HG03025 (cell line): ENCODE data around the gene WNK2.

Experiments used
- ATAC-seq: cut with Tn5 transposase; IDR thresholded peaks from one replicate; pipeline ENCODE4 v1.9.1; 2021; ENCODE audit warnings: mild to moderate bottlenecking, moderate library complexity; ENCODE audit not compliant: unreplicated experiment, low FRiP score

WNK2 gene

DNA sequence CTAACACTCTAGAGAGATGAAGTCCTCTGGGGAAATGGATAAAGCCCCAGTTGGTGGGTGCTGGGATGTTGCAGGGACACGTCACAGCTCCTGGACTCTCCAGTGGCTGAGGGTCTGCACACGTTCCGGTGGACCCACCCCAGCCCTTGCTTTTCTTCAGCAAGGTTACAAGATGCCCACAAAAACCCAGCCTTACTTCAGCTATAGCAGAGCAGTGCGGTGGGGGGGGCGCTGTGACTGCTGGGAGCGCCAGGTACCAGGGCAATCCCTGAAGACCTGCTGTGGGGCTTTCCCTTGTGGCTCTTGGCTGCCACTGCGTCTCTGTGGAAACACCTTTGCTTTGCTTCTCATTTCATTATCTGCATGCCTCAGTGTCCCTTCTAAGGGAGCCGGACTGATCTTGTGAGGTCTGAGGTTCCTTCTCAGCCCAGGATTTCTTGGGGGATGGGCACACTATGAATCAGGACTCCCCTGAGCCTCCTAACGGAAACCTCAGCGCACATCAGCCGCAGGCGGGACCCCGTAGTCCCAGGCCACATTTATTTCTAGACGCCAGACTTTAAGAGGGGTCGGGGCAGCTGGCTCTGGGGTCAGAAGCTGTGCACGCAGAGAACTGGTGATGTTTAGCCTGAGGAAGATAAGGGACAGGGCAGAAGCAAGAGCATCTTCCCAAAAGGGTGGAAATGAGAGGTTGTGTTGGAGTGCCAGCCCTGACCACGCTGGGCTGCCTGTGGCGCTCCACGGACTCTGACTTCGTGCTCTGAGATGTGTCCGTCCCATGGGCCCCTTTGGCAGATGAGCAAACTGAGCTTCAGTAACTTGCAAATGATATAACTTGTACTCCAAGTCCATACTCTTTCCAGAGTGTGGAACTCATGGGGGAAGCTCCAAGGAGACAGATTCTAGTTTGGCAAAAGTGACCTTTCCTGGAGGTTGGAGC is 106.8 kb downstream of the WNK2 start:
- ATAC-seq: no peak

DNA sequence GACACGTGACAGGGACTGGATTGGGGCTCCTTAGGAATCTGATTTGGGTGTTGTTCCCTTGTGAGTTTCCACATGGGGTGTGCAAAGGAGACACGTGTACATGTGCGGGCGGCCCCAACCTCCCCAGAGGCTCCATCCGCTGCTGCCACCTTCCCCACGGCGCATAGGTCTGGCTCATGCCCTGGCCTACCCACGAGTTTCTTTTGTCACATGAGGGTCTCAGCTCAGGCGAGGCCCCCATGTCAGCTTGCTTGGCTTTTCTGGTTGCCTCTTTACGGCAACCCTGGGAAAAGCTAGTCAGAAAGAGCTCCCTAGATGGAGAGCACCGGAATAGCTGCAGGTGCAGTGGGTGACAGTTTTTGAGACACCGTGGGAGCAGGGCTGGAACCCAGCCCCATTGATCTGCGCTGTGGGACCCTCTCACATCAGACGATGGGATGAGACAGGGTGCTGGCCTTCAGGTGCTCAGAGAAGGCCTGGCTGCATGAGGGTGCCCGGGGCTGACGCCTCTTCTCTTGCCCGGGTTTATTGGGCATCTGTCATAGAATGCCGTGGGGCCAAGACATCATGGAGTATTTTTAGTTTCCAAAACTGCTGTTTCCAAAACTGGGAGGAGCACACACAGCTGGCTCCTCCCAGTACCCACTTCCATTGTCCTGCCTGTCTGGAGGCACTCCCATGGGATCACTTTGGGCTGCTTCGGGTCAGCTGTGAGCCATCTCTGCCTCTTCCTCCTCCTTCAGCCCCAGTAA is 107.8 kb downstream of the WNK2 start:
- no peak for ATAC-seq

DNA sequence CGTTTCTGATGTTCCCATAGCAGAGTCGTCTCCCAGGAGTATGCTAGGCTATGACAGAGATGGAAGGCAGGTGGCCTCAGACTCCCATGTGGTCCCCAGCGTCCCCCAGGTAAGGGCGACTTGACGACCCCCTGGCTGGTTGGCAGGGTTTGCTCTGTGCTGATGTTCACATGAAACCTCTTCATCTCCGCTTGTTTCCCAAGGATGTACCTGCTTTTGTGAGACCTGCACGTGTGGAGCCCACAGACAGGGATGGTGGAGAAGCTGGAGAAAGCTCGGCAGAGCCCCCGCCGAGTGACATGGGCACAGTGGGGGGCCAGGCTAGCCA is 108.3 kb downstream of the WNK2 start:
- ATAC-seq: no peak

DNA sequence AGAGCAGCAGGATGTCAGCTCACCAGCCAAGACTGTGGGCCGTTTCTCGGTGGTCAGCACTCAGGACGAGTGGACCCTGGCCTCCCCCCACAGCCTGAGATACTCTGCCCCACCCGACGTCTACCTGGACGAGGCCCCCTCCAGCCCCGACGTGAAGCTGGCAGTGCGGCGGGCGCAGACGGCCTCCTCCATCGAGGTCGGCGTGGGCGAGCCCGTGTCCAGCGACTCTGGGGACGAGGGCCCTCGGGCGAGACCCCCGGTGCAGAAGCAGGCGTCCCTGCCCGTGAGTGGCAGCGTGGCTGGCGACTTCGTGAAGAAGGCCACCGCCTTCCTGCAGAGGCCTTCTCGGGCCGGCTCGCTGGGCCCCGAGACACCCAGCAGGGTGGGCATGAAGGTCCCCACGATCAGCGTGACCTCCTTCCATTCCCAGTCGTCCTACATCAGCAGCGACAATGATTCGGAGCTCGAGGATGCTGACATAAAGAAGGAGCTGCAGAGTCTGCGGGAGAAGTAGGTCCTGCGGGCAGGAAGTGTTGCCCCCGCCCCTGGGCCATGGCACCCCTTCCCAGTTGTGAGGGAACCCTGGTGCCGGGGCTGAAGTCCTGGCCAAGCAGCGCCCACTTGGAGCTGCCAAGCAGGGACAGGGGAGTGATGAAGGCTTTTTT is 108.9 kb downstream of the WNK2 start:
- ATAC-seq: no peak

DNA sequence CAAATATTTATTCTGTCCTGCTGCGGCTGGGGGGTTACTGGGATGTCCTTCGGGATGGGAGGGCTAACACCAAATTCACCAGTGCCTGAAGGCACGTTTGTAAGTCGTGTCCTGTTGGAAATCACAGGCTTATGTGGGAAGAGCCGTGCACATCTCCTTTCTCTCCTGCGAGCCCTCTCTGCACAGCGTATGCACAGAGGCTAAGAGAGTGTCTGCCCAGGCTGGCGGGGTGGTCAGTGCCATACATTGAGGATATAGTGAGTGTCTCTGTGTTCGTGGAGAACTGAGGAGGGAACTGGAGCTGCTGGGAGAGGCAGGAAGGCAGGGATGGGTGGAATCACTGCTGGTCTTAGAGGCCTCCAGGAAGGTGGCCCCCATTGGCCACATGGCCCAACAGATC is 110.1 kb downstream of the WNK2 start:
- ATAC-seq: no peak

DNA sequence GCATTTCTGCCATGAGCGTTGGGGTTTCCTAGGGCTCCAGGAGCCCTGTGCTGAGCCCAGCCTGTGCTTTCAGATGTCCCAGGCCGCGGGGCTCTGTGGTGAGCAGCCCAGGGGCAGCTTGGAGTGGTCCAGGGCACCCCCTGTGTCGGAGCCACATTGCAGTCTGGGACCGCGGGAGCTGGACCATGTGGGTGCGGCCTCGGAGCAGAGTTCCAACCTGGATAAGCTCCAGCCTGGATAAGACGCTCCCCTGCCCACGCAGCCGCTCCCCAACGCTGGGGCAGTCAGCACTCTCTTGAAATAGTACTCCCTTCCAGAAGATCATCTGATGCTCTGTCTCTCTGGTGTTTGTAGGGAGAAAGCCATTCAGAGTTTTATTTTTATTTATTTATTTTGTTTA is 111.1 kb downstream of the WNK2 start:
- ATAC-seq: no peak

DNA sequence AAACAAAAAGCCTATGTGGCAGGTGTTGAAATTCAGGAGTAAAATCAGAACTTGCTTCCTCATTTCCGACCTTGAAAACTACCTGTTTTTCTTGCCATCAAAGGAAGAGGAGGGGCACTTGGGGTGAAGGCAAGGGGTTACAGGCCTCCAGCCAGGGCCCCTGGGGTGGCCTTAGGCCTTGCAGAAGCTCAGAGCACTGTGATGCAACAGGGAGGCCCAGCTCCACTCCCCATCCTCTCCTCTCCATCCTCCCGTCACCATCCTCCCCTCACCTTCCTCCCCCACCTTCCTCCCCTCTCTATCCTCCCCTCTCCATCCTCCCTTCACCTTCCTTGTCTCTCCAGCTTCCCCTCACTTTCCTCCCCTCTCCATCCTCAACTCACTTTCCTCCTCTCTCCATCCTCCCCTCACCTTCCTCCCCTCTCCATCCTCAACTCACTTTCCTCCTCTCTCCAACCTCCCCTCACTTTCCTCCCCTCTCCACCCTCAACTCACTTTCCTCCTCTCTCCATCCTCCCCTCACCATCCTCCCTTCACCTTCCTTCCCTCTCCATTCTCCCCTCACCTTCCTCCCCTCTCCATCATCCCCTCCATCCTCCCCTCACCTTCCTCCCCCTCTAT is 111.6 kb downstream of the WNK2 start:
- ATAC-seq: no peak

DNA sequence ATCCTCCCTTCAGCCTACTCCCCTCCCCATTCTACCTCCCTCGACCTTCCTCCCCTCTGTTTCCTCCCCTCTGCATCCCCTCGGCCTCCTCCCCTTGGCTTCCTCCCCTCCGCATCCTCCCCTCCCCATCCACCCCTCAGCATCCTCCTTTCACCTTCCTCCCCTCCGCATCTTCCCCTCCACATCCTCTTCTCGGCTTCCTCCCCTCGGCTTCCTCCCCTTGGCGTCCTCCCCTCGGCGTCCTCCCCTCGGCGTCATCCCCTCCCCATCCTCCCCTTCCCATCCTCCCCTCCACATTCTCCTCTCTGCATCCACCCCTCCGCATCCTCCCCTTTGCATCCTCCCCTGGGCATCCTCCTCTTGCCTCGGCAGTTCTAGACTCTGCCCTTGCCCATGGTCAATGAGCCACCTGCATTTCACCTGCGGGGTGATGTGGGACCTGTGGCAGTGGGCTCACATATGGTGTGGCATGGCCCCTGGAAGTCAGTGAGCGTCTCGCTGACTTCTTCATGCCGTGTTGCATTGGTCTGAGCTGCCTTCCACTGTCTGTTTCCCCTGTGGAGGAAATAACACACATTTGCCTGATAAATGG is 113.0 kb downstream of the WNK2 start:
- ATAC-seq: no peak

DNA sequence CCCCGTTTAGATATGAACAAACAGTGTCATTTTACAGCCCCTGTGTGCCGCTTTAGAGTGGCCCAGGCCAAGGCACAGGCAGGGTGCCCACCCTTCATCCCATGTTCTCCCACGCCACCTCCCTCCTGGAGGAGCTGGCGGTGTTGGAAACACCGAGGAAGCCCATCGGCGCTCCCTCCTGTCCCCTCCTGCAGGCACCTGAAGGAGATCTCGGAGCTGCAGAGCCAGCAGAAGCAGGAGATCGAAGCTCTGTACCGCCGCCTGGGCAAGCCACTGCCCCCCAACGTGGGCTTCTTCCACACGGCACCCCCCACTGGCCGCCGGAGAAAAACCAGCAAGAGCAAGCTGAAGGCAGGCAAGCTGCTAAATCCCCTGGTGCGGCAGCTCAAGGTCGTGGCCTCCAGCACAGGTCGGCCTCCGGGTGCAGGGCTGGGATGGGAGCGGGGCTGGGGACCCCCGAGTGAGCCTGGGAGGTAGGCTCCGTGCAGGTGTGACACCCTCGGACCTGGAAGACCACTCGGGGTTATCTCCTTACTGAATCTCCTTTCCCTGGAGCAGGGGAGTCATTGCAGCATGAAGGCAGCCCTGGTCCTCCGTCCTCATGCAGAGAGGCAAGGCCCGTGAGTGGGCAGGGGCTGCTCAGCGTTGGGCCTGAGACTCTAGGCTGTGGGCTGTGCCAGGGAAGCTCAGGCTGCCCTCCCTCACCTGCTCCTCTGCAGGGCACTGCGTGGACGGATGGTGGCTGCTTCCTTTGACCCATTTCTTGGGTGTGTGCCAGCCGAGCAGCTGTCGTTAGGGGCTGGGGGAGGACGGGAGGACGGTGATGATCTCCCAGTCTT is 113.9 kb downstream of the WNK2 start:
- no peak for ATAC-seq

DNA sequence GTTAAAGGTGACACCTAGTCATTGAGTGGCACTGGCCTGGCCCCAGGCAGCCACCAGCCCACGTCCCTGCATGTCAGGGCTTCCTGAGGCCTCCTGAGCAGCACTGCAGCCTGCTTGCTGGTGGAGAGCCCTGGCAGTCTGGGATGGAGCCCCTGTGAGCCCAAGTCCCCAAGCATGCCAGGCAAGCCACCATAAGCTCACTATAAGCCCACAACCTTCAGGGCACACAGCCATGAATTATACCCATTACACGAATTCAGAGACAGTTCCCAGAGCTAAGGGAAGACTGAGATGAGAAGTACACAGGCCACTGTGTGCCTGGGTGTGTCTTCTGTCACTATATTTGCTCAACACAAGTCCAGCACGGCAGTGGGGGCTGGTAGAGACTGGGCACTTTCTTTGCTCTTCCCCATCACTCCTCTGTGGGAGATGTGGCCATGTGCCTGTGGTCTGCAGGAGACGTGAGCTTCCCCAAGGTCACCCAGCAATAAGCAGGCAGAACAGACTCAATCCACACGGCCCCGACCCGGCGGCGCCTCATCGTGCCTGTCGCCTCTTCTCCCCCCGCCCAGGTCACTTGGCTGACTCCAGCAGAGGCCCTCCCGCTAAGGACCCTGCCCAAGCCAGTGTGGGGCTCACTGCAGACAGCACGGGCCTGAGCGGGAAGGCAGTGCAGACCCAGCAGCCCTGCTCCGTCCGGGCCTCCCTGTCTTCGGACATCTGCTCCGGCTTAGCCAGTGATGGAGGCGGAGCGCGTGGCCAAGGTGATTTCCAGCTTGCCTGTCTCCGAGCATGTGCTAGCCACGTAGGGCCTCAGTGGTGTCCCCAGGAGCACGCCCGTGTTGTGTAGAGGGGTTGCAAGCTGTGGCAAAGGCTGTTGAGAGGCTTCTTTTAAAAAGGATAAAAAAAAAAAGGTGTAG is 114.8 kb downstream of the WNK2 start:
- no peak for ATAC-seq

DNA sequence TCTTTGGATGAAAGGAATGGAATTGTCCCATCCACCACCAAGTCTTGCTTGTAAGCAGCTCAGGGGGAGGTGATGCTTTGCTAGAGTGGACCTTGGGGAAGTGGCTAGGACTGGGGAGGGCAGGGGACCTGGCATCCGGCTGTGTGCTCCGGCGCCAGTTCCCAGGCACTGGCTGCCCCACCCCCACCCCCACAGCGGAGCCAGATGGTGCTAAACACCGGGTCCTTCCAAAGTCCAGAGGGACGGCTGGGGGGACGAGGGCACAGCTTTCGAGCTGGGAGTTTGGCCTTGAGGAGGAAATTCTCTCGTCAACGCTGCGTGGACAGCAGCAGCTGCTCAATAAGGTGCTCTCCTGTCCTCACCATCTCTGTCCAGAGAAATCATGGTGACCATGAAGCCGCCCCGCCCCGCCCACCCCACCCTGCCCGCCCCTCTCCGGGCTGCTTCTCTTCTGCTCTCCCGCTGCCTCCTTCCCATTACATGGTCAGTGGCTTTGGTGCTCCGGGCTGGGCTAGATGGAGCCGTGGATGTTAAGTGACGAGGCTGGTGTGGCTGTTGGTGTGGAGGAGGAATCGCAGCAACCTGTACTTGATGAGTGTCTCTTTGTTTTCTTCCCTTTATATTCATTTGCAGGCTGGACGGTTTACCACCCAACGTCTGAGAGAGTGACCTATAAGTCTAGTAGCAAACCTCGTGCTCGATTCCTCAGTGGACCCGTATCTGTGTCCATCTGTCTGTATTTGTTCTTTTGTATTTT is 115.7 kb downstream of the WNK2 start:
- ATAC-seq: no peak

DNA sequence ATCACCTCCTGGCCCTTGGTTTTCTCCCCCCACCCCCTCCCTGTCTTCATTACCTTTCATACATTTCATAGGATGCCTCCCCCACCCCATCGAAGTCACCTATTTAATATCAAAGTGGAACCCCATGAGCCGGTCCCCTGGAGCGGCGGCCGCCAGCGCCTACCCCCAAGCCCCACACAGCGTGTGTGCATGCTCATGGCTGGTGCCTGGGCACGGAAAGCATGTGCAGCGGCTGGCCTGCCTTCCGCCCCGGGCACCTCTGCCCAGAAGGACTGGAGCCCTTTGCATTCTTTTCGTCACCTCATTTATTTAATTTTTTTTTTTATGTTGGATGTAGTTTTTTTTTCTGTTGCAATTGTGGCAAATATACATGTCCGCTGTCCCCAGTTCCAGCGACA is 116.2 kb downstream of the WNK2 start:
- ATAC-seq: no peak

DNA sequence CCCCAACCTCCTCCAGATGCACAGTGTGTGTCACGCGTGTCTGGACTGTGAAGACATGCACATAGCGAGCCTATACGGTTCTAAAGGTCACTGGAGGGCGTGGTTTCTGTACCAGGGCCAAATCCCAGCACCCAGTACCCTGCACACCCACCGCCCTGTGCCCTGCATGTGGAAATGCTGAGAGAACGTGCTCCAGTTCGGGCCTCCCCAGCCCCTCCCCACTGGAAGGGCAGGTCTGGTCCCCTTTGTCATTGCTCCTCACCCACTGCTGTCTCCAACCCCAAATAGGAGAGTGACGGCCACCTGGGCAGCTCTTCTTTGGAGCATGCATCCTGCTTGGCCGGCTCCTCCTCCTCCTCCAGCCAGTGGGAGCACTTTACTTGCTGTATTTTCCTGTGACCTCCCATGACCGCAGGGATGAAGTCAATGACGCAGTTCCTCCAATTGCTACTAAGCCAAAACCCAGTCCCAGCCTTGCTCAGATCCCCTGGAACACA is 116.7 kb downstream of the WNK2 start:
- ATAC-seq: no peak

DNA sequence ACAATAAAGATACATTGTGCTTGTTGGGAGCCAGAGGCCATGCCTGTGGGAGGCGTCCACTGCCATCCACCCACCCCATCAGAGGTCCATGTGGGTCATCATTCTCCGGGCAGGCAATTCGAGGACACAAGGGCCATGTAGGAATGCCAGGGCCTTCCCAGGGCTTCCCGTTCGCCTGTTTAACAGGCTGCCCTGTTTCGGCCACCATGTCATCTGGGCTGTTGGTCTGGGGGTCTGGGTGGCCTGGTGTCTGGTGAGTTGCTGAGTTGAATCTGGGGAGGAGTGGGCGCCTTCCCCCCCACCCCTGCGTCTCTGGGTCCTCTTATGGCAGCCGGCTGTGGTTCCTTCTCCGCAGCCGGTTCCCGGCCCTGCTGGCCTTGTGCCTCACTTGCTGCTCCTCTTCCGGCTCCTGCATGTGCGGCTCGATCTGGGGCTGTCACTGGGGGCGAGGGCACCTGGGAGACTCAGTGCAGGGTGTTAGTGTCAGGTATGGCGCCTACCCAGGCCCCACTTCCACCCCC is 117.4 kb downstream of the WNK2 start:
- ATAC-seq: no peak

DNA sequence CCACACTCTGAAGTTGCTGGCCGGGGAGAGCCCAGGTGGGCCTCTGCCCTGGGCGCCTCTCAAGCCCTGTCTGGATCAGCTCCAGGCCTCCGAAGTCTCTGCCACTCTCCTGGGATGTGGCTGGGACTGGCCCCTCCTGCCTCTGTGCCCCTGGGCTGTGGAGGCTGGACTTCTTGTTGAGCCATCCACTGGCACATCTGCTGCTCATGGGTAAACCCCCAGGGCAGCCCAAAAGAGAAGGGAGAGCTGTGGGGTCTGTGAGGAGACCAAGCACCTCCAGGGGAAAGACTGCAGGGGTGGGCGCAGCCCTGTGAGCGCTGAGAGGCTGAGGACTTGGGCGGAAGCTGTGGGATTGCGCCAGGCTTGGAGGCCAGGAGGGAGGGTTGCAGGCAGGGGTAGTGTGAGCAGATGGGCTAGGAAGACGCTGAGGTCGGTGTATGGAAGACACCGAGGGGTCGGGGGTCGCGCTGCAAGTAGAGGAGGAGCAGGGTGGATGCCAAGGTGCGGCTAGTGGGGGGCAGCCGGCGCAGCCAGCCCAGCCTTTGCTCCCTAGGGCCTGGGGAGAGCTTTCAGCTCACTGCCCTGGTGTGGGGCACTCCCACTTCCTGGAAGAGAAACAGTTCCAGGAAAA is 118.1 kb downstream of the WNK2 start:
- ATAC-seq: no peak

DNA sequence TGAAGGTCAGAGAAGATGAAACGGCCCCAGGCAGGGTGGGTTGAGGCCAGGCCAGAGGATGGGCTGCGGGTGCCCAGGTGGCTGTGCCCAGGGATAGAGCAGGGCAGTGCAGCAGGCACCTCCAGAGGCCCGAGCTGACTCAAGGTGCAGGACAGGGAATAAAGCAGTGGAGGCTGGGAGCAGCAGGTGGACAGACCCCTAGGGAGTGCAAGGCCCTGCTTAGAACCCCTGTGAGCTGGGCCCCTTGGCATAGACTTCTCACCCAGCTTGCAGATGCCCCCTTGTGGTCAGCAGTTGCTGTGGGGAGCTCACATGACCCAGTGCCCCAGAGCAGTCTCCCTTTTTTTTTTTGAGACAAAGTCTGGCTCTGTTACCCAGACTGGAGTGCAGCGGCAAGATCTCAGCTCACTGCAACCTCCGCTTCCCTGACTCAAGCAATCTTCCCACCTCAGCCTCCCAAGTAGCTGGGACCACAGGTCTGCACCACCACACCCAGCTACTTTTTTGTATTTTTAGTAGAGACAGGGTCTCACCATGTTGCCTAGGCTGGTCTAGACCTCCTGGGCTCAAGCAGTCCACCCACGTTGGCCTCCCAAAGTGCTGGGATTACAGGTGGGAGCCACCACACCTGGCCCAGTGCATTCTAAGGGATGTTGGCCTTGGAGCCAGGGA is 118.8 kb downstream of the WNK2 start:
- no peak for ATAC-seq
